Neuron (in vitro differentiated cells): ENCODE results near the gene MON2.

Source experiments
- H2AFZ ChIP-seq: one replicate; pipeline ENCODE4 v1.6.1; 2013; ENCODE audit warnings: low read depth, mild to moderate bottlenecking, inconsistent platforms, low read length, moderate library complexity
- H3K27me3 ChIP-seq: one replicate; pipeline ENCODE4 v1.6.1; 2013; ENCODE audit warnings: low read length; ENCODE audit not compliant: insufficient read depth
- H3K36me3 ChIP-seq: one replicate; pipeline ENCODE4 v1.6.1; 2013; ENCODE audit warnings: low read length; ENCODE audit not compliant: insufficient read depth
- H3K4me1 ChIP-seq: one replicate; pipeline ENCODE4 v1.6.1; 2013; ENCODE audit warnings: low read length; ENCODE audit not compliant: insufficient read depth
- H3K4me3 ChIP-seq: 2 replicates; pipeline ENCODE4 v1.5.1; 2013; ENCODE audit warnings: mild to moderate bottlenecking, low read length, moderate library complexity
- H3K9me3 ChIP-seq: one replicate; pipeline ENCODE4 v1.6.1; 2013; ENCODE audit warnings: low read length

The MON2 gene

DNA sequence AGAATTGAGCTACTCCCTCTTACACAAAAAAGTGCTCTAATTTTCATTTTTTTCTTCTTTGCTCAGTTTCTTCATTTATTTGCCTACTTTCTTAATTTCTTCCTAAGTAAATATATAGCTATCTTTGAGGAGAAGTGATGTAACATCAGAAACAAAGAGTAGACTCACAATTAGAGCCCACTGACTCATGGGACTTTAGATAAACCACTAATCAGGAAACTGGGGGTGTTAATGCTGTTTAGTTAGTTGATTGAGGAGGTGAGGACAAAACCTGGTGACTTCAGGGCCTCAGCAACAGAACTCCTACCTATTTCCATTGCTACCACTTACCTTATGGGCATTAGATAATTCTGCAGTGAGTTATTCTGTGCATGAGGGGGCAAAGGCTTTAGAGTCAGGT, 151.7 kb downstream of the MON2 start:
- H3K27me3 ChIP-seq = no peaks in the 10 kb centered on the region
- no peaks in the 10 kb centered on the region for H3K36me3 ChIP-seq
- H3K4me3 ChIP-seq = no peak overlapping the region
- H2AFZ ChIP-seq = no peak overlapping the region
- H3K9me3 ChIP-seq = no peaks in the 10 kb centered on the region
- H3K4me1 ChIP-seq = peaks cover 11% of the 10 kb centered on the region

DNA sequence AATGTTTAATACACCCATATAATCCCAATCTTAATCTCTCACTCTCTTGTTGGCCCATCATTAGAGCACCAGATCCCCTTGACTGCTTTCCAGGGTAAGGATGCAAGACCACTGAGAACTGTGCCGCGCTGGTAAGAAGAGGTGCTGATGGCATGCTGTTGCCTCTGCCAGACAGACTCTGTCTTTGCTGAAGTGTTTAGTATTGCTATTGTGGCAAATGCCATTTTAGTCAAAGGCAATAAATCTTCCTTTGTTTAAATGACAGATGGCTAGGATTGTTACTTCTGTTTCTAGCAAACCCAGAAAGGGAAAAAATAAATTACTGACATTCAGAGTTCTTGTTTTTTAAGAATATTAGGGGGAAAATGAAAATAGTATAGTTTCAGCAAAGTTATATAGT, 152.3 kb downstream of the MON2 start:
- H3K36me3 ChIP-seq = no peaks in the 10 kb centered on the region
- H3K27me3 ChIP-seq = no peaks in the 10 kb centered on the region
- peaks cover 11% of the 10 kb centered on the region for H3K4me1 ChIP-seq
- H2AFZ ChIP-seq = no peak overlapping the region
- no peak overlapping the region for H3K4me3 ChIP-seq
- no peaks in the 10 kb centered on the region for H3K9me3 ChIP-seq

DNA sequence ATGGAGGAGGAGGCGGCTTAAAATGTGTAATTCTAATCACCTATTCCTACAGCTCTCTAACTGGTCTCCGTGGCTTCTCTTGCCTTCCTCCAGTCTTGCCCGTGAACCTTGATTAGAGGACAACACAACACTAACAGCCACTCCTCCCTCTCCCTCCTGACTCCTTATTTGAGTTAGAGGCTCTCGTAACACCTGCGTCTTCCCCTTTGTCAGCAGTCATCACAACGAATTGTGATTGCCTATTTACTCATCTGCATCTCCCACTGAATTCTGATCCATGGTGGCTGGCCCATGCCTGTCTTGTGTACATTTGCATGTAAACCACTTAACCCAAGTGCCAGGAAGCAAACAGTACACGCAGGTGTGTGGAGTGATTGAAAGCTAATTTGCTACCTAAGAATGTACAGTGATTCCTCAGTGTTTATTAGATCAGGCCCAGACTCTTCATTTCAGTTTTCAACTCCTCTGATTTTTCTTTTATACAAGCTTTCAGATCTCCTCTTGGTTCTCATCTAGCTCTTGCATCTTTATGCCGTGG, 154.5 kb downstream of the MON2 start:
- no peaks in the 10 kb centered on the region for H3K36me3 ChIP-seq
- no peak overlapping the region for H2AFZ ChIP-seq
- no peaks in the 10 kb centered on the region for H3K4me1 ChIP-seq
- no peaks in the 10 kb centered on the region for H3K27me3 ChIP-seq
- H3K4me3 ChIP-seq = no peak overlapping the region
- H3K9me3 ChIP-seq = no peaks in the 10 kb centered on the region

DNA sequence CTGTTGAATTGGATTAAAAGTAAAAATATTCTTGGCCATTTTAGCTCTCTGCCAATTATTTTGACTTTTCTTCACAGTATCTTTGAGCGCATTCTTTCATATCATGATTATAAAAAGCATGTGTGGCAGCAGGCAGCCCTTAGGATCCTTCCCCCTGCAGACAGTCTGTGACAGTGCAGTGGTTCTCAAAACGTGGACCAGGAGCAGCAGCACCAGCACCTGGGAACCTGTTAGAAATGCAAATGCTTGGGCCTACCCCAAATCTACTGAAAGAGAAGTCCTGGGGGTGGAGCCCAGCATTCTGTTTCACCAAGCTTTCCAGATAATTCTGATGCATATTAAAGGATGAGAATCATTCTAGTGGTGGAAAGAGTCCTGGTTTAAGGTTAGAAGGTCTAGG, 155.6 kb downstream of the MON2 start:
- no peak overlapping the region for H3K4me3 ChIP-seq
- H2AFZ ChIP-seq = no peak overlapping the region
- no peaks in the 10 kb centered on the region for H3K36me3 ChIP-seq
- H3K4me1 ChIP-seq = peaks cover 2% of the 10 kb centered on the region
- H3K27me3 ChIP-seq = no peaks in the 10 kb centered on the region
- H3K9me3 ChIP-seq = no peaks in the 10 kb centered on the region

DNA sequence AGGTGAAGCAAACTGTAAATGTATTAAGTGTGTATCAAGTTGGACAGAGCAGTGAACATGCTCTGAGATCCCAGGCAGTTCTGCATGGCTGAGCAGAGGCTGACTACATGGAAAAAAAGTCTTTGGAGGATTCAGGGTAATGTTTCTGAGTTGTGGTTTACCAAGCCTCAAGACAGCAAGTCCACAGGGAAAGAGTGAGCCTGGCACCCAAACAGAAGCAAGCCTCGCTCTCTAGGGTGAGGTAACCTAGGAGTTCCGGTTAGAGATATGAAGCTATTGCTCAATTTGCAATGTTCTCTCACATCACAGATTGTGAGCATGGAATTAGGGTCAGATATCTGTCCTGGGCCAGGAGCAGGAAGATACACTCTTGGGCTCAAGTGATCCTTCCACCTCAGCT, 158.6 kb downstream of the MON2 start:
- H2AFZ ChIP-seq = no peak overlapping the region
- no peaks in the 10 kb centered on the region for H3K36me3 ChIP-seq
- H3K9me3 ChIP-seq = no peaks in the 10 kb centered on the region
- H3K4me3 ChIP-seq = no peak overlapping the region
- peaks cover 20% of the 10 kb centered on the region for H3K4me1 ChIP-seq
- H3K27me3 ChIP-seq = no peaks in the 10 kb centered on the region

GRCh38 chr12:62627181-62627580, 160.6 kb downstream of the MON2 start:
- Histone ChIP-seq H3K4me1 (peaks cover 34% of the 10 kb centered on the region), H2AFZ (no peak overlapping the region), H3K27me3 (no peaks in the 10 kb centered on the region), H3K9me3 (no peaks in the 10 kb centered on the region), H3K4me3 (no peak overlapping the region), H3K36me3 (no peaks in the 10 kb centered on the region)

DNA sequence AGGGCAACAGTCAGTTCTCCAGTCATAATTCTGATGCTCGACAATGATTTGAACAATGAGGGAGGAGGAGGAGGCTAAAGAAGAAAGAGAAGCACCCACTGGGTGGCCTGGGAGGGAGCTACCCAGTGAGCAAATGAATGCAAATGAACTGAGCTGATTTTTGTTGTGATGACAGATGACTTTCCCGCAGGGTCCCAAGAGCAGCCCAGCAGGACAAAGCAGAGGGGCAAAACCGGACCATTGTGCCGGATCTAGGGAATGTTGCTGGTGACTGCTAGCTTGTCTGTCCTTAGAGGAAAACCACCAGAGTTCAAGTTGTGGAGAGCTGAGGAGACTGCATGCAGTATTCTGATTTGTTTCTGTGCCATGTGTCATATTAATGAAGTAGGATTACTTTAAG, 162.8 kb downstream of the MON2 start:
- Histone ChIP-seq H3K9me3 (no peaks in the 10 kb centered on the region), H2AFZ (no peak overlapping the region), H3K36me3 (no peaks in the 10 kb centered on the region), H3K27me3 (no peaks in the 10 kb centered on the region), H3K4me3 (no peak overlapping the region), H3K4me1 (peaks cover 38% of the 10 kb centered on the region)

DNA sequence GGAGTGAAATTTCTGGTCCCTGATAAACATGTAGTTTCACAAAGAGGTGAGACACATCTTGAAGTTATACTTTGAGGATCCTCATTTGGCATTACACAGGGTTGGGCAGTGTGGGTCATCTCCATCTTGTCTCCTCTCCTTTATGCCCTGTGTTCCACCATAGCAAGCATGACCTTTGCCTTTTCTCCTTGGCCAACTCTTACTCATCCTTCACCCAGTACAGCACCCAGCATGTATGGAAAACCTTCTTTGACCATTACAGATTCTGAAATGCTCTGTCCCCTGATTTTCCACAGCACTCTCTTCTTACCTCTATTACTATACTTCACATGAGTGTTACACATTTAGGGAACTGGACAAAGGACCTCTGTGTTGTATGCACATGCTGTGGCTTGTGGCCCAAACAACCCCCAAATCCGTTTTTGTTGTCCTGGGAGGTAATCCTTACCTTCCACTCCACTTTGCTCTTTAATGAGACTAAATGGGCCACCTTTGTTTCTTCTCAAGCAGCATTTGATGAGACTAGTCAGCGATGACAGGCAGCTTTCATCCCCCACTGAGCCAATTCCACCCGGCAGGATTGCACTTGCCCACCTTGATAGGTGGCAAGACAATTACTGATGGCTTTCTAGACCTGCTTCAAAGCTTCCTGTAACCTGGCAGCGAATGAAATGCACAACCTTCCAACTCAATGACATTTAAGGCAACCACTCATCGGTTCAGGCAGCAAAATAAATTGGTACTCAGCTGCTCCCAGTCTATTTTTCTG, 163.5 kb downstream of the MON2 start:
- Histone ChIP-seq H3K27me3 (no peaks in the 10 kb centered on the region), H3K36me3 (no peaks in the 10 kb centered on the region), H3K4me3 (no peak overlapping the region), H3K4me1 (peaks cover 38% of the 10 kb centered on the region), H2AFZ (no peak overlapping the region), H3K9me3 (no peaks in the 10 kb centered on the region)

GRCh38 chr12:62631471-62632410, 165.1 kb downstream of the MON2 start:
- H2AFZ ChIP-seq = peak overlapping the region; percentile 23
- H3K4me3 ChIP-seq = peak overlapping the region; percentile 31
- no peaks in the 10 kb centered on the region for H3K9me3 ChIP-seq
- H3K4me1 ChIP-seq = peaks cover 41% of the 10 kb centered on the region
- no peaks in the 10 kb centered on the region for H3K36me3 ChIP-seq
- H3K27me3 ChIP-seq = no peaks in the 10 kb centered on the region

DNA sequence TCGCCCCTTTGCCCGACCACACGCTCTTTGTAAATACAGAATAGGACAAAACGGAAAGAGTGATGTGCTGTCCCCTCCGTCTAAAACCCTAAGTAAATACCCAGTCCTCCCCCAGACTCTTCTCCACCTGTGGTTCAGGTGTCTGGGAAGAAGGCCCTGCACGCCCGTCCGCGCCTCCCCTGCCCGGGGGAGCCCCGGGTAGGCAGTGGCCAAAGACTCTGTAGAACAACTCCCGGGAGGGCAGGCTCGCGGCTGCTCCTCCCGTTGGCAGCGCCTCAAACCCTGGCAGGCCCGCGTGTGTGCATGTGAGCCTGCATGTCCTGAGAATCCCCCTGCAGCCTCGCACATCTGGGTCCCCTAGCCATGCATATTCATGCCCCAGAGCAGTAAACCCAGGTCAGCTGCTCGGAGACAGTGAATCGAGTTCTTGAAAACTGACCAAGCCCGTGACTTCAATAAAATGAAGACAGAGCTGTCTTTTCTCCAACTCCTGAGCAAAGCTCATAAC, 165.8 kb downstream of the MON2 start:
- Histone ChIP-seq H3K9me3 (no peaks in the 10 kb centered on the region), H3K36me3 (no peaks in the 10 kb centered on the region), H3K4me3 (peak overlapping the region; percentile 31), H3K4me1 (peaks cover 41% of the 10 kb centered on the region), H3K27me3 (no peaks in the 10 kb centered on the region), H2AFZ (peak overlapping the region; percentile 23)

DNA sequence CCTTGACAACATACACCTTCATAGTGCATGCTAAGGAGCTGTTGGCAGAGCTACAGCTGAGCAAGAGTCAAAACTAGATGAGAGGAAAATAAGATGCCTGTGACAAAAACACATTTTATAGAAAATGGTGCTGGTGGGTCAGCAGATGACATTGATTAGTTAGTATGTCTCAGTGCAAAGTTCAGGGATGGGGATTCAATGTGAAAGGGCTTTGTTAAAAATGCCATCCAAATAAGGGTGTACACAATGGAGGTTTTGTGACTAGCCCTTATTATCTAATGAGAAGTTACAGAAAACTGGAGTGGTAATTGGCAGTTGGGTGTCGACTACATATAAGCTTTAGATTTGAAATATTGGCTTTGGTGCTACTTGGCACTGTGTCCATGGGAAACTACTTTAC, 169.0 kb downstream of the MON2 start:
- Histone ChIP-seq H3K9me3 (no peaks in the 10 kb centered on the region), H3K27me3 (no peaks in the 10 kb centered on the region), H3K4me1 (peaks cover 19% of the 10 kb centered on the region), H2AFZ (no peak overlapping the region), H3K4me3 (no peak overlapping the region), H3K36me3 (no peaks in the 10 kb centered on the region)

DNA sequence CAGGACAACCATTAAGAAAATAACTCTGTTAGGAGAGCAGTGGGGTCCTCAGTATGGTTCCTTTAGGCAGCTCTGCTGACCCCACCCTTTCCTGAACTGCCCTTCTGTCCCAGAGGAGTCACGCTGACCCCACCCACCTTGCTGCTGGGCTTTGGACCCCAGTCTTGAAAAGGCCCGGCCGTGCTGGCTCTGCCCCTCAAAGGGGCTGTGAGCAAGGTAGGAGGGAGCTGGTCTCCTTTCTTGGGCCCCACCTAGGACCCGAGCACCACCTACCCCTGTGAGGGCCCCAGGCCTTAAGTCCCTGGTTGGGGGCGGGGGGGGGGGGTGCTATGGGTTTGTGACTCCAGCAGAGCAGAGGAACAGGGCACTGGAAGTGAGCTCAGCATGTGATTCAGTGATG, 171.1 kb downstream of the MON2 start:
- Histone ChIP-seq H3K36me3 (no peaks in the 10 kb centered on the region), H3K4me3 (no peak overlapping the region), H3K9me3 (no peaks in the 10 kb centered on the region), H3K27me3 (no peaks in the 10 kb centered on the region), H2AFZ (no peak overlapping the region), H3K4me1 (peaks cover 15% of the 10 kb centered on the region)

GRCh38 chr12:62640910-62641448, 174.4 kb downstream of the MON2 start:
- Histone ChIP-seq H3K36me3 (no peaks in the 10 kb centered on the region), H3K4me3 (no peak overlapping the region), H2AFZ (no peak overlapping the region), H3K9me3 (no peaks in the 10 kb centered on the region), H3K4me1 (peaks cover 7% of the 10 kb centered on the region), H3K27me3 (no peaks in the 10 kb centered on the region)
